22Rv1 (cell line): ENCODE results near the gene STRN4.
A peak's percentile ranks its signal among the peaks of the same experiment; 100 is the strongest.

Experiments
- CTCF ChIP-seq: fragments of 450-650 bp; IDR thresholded peaks from 2 replicates; pipeline ENCODE4 v1.5.1; 2017; ENCODE audit warnings: mild to moderate bottlenecking
- ZFX ChIP-seq: fragments of 450-650 bp; IDR thresholded peaks from 2 replicates; pipeline ENCODE4 v1.6.1; 2017; ENCODE audit warnings: antibody characterized with exemption, borderline replicate concordance

- TF ChIP-seq CTCF (peak; percentile 93), ZFX (no peak)
Observed at GRCh38 chr19:46748325-46749109, 2.3 kb upstream of the STRN4 start.
